ENCODE measurements around the gene SETDB2.
"Not testable (repeated sequence)": the region's sequence is repeated elsewhere in the genome, so short reads cannot be mapped to it uniquely, and the experiment has no call there.

The SETDB2 gene

GRCh38 chr13:49466292-49466838 is 22.3 kb downstream of the SETDB2 start:
- Histone ChIP-seq H3K36me3 (ENCODE audit: control insufficient read depth, insufficient read depth, low read length) (peaks cover 28% of the 10 kb centered on the region), H3K27ac (ENCODE audit: low read depth, low read length, severe bottlenecking) (no peak overlapping the region)
- WGBS, 2 experiments (ENCODE audit: insufficient coverage in 2 of 2), result 100% methylated on average over 3 of the region's 5 CpGs; no CpG with 5 or more reads in 1 of the 2 experiments

DNA sequence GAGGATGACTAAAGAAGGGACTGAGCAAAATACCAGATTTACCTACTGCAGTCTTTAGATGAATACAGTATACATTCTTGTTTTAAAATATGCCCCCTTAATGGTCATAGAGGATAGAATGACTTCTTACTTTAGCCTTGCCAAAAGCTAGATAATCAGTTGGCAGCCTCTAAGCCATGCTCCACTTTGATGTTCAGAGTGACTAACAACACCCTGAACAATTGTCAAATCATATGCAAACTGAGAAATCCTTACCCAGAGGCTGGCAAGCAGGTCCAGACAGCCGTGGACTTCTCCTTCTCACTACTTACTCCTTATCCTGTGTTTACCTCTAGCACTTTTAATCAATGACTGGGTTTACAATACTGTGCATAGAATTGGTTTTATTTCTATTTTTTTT is 28.1 kb downstream of the SETDB2 start:
- Histone ChIP-seq H3K27ac (ENCODE audit: low read depth, low read length, severe bottlenecking) (no peak overlapping the region), H3K36me3 (ENCODE audit: control insufficient read depth, insufficient read depth, low read length) (peaks cover 23% of the 10 kb centered on the region), H3K4me3 (ENCODE audit: extremely low read depth, insufficient read depth, low read length, poor library complexity, severe bottlenecking) (no peak overlapping the region), H3K9me3 (ENCODE audit: control insufficient read depth, low read length) (no peaks in the 10 kb centered on the region), H3K4me1 (ENCODE audit: control insufficient read depth, insufficient read depth, low read length, poor library complexity, severe bottlenecking) (no peaks in the 10 kb centered on the region)
- WGBS, 2 experiments (ENCODE audit: insufficient coverage in 2 of 2), result no CpG with 5 or more reads among the region's 1 CpG

More at GRCh38 chr13:49466292-49466838, 22.3 kb downstream of the SETDB2 start:
- Histone ChIP-seq H3K4me1 (ENCODE audit: control insufficient read depth, insufficient read depth, low read length, poor library complexity, severe bottlenecking) (no peaks in the 10 kb centered on the region), H3K4me3 (ENCODE audit: extremely low read depth, insufficient read depth, low read length, poor library complexity, severe bottlenecking) (no peak overlapping the region), H3K9me3 (ENCODE audit: control insufficient read depth, low read length) (peaks cover 28% of the 10 kb centered on the region)

DNA sequence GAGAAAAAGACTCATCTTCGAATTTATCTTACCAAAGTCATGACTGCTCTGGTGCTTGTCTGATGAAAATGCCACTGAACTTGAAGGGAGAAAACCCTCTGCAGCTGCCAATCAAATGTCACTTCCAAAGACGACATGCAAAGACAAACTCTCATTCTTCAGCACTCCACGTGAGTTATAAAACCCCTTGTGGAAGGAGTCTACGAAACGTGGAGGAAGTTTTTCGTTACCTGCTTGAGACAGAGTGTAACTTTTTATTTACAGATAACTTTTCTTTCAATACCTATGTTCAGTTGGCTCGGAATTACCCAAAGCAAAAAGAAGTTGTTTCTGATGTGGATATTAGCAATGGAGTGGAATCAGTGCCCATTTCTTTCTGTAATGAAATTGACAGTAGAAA is 32.5 kb downstream of the SETDB2 start:
- Histone ChIP-seq H3K4me1 (ENCODE audit: control insufficient read depth, insufficient read depth, low read length, poor library complexity, severe bottlenecking) (no peaks in the 10 kb centered on the region), H3K27ac (ENCODE audit: low read depth, low read length, severe bottlenecking) (no peak overlapping the region), H3K4me3 (ENCODE audit: extremely low read depth, insufficient read depth, low read length, poor library complexity, severe bottlenecking) (no peak overlapping the region), H3K36me3 (ENCODE audit: control insufficient read depth, insufficient read depth, low read length) (peaks cover 27% of the 10 kb centered on the region), H3K9me3 (ENCODE audit: control insufficient read depth, low read length) (no peaks in the 10 kb centered on the region)
- 73 to 90% methylated on average over 2 of the region's 7 CpGs for WGBS, 2 experiments (ENCODE audit: insufficient coverage in 2 of 2)

GRCh38 chr13:49481788-49482187 is 37.7 kb downstream of the SETDB2 start:
- 100% methylated on average over 1 to 2 of the region's 5 CpGs for WGBS, 2 experiments (ENCODE audit: insufficient coverage in 2 of 2)
- Histone ChIP-seq H3K27ac (ENCODE audit: low read depth, low read length, severe bottlenecking) (no peak overlapping the region), H3K9me3 (ENCODE audit: control insufficient read depth, low read length) (no peaks in the 10 kb centered on the region), H3K36me3 (ENCODE audit: control insufficient read depth, insufficient read depth, low read length) (peaks cover 11% of the 10 kb centered on the region), H3K4me3 (ENCODE audit: extremely low read depth, insufficient read depth, low read length, poor library complexity, severe bottlenecking) (no peak overlapping the region), H3K4me1 (ENCODE audit: control insufficient read depth, insufficient read depth, low read length, poor library complexity, severe bottlenecking) (no peaks in the 10 kb centered on the region)

DNA sequence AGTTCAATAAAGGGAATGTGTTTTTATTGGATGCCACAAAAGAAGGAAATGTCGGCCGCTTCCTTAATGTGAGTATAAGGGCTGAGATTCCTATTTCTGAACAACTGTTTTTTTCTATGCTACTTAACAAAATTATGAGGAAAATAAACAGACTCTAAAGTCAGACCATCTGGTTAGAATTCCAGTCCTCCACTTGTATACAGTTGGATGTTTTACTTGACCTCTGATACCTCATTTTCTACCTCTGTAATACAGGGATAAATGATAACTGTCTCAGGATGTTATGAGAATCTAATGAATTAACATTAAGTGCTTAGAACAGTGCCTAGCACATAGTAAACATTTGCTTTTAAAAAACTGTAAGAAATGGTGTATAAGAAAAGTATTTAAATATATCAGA is 44.5 kb downstream of the SETDB2 start:
- no CpG with 5 or more reads among the region's 2 CpGs for WGBS, 2 experiments (ENCODE audit: insufficient coverage in 2 of 2)
- no peaks in the 10 kb centered on the region for H3K36me3 ChIP-seq (ENCODE audit: control insufficient read depth, insufficient read depth, low read length)
- H3K27ac ChIP-seq (ENCODE audit: low read depth, low read length, severe bottlenecking), result no peak overlapping the region
- H3K4me3 ChIP-seq (ENCODE audit: extremely low read depth, insufficient read depth, low read length, poor library complexity, severe bottlenecking), result no peak overlapping the region
- no peaks in the 10 kb centered on the region for H3K4me1 ChIP-seq (ENCODE audit: control insufficient read depth, insufficient read depth, low read length, poor library complexity, severe bottlenecking)
- no peaks in the 10 kb centered on the region for H3K9me3 ChIP-seq (ENCODE audit: control insufficient read depth, low read length)

DNA sequence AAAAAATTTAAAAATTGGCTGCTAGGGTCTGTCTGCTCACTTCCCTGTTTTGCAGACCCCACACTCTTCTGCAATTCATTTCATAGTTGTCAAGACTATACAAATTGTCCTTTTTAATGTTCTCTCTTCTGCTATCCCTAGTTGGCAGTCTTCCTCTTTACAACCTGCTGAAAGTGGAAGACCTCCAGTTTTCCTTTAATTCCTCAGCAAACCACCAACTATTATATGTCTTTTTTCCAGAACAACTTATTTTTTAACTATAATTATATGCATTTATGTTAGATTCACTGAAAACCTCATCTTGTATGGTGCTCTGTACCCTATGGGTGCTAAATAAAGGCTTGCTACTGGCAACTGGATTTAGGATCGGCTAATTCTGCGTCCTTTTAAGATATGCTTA is 50.6 kb downstream of the SETDB2 start:
- Histone ChIP-seq H3K4me3 (ENCODE audit: extremely low read depth, insufficient read depth, low read length, poor library complexity, severe bottlenecking) (no peak overlapping the region), H3K4me1 (ENCODE audit: control insufficient read depth, insufficient read depth, low read length, poor library complexity, severe bottlenecking) (no peaks in the 10 kb centered on the region), H3K36me3 (ENCODE audit: control insufficient read depth, insufficient read depth, low read length) (no peaks in the 10 kb centered on the region), H3K27ac (ENCODE audit: low read depth, low read length, severe bottlenecking) (no peak overlapping the region), H3K9me3 (ENCODE audit: control insufficient read depth, low read length) (no peaks in the 10 kb centered on the region)
- WGBS, 2 experiments (ENCODE audit: insufficient coverage in 2 of 2), result 100% methylated on average over 2 of the region's 2 CpGs; no CpG with 5 or more reads in 1 of the 2 experiments

GRCh38 chr13:49495783-49496762 is 52.0 kb downstream of the SETDB2 start, which contains the start of gene PHF11:
Gene PHF11, plus strand, starts transcription at chr13:49495953. Its CDS starts 49 bp downstream, at chr13:49496002.
- 13 to 20% methylated on average over 28 to 34 of the region's 71 CpGs for WGBS, 2 experiments (ENCODE audit: insufficient coverage in 2 of 2)
- no peaks in the 10 kb centered on the region for H3K36me3 ChIP-seq (ENCODE audit: control insufficient read depth, insufficient read depth, low read length)

GRCh38 chr13:49496837-49497236 is 52.8 kb downstream of the SETDB2 start:
- 88 to 94% methylated on average over 5 to 8 of the region's 11 CpGs for WGBS, 2 experiments (ENCODE audit: insufficient coverage in 2 of 2)
- H3K27ac ChIP-seq (ENCODE audit: low read depth, low read length, severe bottlenecking), result not testable (repeated sequence)

More at GRCh38 chr13:49495783-49496762, 52.0 kb downstream of the SETDB2 start, which contains the start of gene PHF11:
- H3K4me3 ChIP-seq (ENCODE audit: extremely low read depth, insufficient read depth, low read length, poor library complexity, severe bottlenecking), result peak within 1 kb of the TSS; percentile 35
- H3K27ac ChIP-seq (ENCODE audit: low read depth, low read length, severe bottlenecking), result peak within 1 kb of the TSS; percentile 73
- no peaks in the 10 kb centered on the region for H3K9me3 ChIP-seq (ENCODE audit: control insufficient read depth, low read length)
- H3K4me1 ChIP-seq (ENCODE audit: control insufficient read depth, insufficient read depth, low read length, poor library complexity, severe bottlenecking), result peaks cover 4% of the 10 kb centered on the region

DNA sequence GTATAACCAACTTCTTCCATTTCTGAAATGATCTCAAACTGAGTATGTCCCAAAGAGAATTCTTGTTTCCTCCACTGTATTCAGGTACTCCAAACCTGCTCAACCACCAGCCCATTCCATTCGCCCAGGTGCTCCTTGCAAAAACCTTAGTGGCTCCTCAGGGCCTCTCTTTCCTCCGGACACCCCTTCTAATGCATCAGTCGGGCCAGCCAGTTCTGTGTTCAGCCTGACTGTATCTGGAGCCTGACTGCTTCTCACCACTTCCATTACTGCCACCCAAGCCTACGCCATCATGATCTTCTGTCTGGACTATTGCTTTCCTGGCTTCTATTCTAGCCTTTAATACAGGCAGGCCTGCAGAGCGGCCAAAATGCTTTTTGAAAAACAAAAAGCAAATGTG is 53.2 kb downstream of the SETDB2 start:
- Histone ChIP-seq H3K4me1 (ENCODE audit: control insufficient read depth, insufficient read depth, low read length, poor library complexity, severe bottlenecking) (peaks cover 4% of the 10 kb centered on the region), H3K9me3 (ENCODE audit: control insufficient read depth, low read length) (no peaks in the 10 kb centered on the region), H3K36me3 (ENCODE audit: control insufficient read depth, insufficient read depth, low read length) (no peaks in the 10 kb centered on the region), H3K27ac (ENCODE audit: low read depth, low read length, severe bottlenecking) (no peak overlapping the region), H3K4me3 (ENCODE audit: extremely low read depth, insufficient read depth, low read length, poor library complexity, severe bottlenecking) (no peak overlapping the region)
- 98 to 99% methylated on average over 4 to 5 of the region's 5 CpGs for WGBS, 2 experiments (ENCODE audit: insufficient coverage in 2 of 2)

More at GRCh38 chr13:49496837-49497236, 52.8 kb downstream of the SETDB2 start:
- not testable (repeated sequence) for H3K9me3 ChIP-seq (ENCODE audit: control insufficient read depth, low read length); H3K4me3 ChIP-seq (ENCODE audit: extremely low read depth, insufficient read depth, low read length, poor library complexity, severe bottlenecking); H3K36me3 ChIP-seq (ENCODE audit: control insufficient read depth, insufficient read depth, low read length); H3K4me1 ChIP-seq (ENCODE audit: control insufficient read depth, insufficient read depth, low read length, poor library complexity, severe bottlenecking)

DNA sequence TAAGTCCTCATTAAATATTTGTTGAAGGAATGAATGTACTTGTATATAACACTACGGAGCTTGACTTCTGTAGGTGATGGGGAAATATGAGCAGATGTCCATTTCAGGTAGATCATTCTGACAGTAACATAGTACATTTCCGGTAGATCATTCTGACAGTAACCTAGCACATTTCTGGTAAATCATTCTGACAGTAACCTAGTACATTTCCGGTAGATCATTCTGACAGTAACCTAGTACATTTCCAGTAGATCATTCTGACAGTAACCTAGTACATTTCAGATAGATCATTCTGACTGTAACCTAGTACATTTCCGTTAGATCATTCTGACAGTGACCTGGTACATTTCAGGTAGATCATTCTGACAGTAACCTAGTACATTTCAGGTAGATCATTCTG is 54.1 kb downstream of the SETDB2 start:
- Histone ChIP-seq H3K9me3 (ENCODE audit: control insufficient read depth, low read length) (no peaks in the 10 kb centered on the region), H3K36me3 (ENCODE audit: control insufficient read depth, insufficient read depth, low read length) (no peaks in the 10 kb centered on the region), H3K4me3 (ENCODE audit: extremely low read depth, insufficient read depth, low read length, poor library complexity, severe bottlenecking) (no peak overlapping the region), H3K4me1 (ENCODE audit: control insufficient read depth, insufficient read depth, low read length, poor library complexity, severe bottlenecking) (peaks cover 4% of the 10 kb centered on the region), H3K27ac (ENCODE audit: low read depth, low read length, severe bottlenecking) (no peak overlapping the region)
- WGBS, 2 experiments (ENCODE audit: insufficient coverage in 2 of 2), result 100% methylated on average over 3 of the region's 4 CpGs

Data from mesodermal cell (in vitro differentiated cells).